HepG2 (cell line): ENCODE data around the gene KSR1. TPM values are rescaled to one million over a fixed set of nuclear protein-coding genes. Genes with fewer than 3 reads are reported as not detected.
A peak's percentile ranks its signal among the peaks of the same experiment; 100 is the strongest.

Source experiments
- ELF3 ChIP-seq: IDR thresholded peaks from 2 replicates; pipeline ENCODE4 v1.6.1; 2016; ENCODE audit warnings: missing genetic modification reagents, missing compliant biosample characterization
- GFI1 ChIP-seq: sonication (generic); formaldehyde crosslinking; IDR thresholded peaks from 2 replicates; pipeline ENCODE4 v1.5.0; 2020; ENCODE audit warnings: missing genetic modification reagents, mild to moderate bottlenecking, borderline replicate concordance
- JUND ChIP-seq: sonication (generic); formaldehyde crosslinking; IDR thresholded peaks from 2 replicates; pipeline ENCODE4 v1.8.0; 2022; ENCODE audit warnings: mild to moderate bottlenecking, missing genetic modification reagents
- KDM6A ChIP-seq: IDR thresholded peaks from 2 replicates; pipeline ENCODE4 v1.6.1; 2016; ENCODE audit warnings: low read depth
- NFRKB ChIP-seq: fragments of 450-650 bp; IDR thresholded peaks from 2 replicates; pipeline ENCODE4 v1.6.1; 2017
- NONO ChIP-seq, 2 experiments: fragments of 450-650 bp in 1 of 2; sonication (generic) in 1 of 2; formaldehyde crosslinking in 1 of 2; IDR thresholded peaks in 1 of 2; conservative IDR thresholded peaks in 1 of 2; 2 replicates each; pipeline versions ENCODE4 v1.6.1 to v1.8.0; 2017 to 2022; ENCODE audit warnings: mild to moderate bottlenecking in 1 of 2, missing genetic modification reagents in 1 of 2, moderate library complexity in 1 of 2
- POLR2A ChIP-seq, 2 experiments: IDR thresholded peaks; 2 replicates each; pipeline ENCODE4 v1.6.1; 2011; ENCODE audit warnings: low read depth in 2 of 2, low read length in 2 of 2, mild to moderate bottlenecking in 1 of 2, moderate library complexity in 1 of 2; ENCODE audit not compliant: insufficient read depth in 1 of 2
- POLR2G ChIP-seq: fragments of 200-400 bp; formaldehyde crosslinking; IDR thresholded peaks from 2 replicates; pipeline ENCODE4 v1.6.1; 2018; ENCODE audit warnings: mild to moderate bottlenecking, low read depth, low read length, moderate library complexity
- SIN3A ChIP-seq: IDR thresholded peaks from 2 replicates; pipeline ENCODE4 v1.6.1; 2011; ENCODE audit warnings: low read depth, mild to moderate bottlenecking, control low read depth, low read length, borderline replicate concordance
- TBP ChIP-seq: sonication (generic); formaldehyde crosslinking; IDR thresholded peaks from 2 replicates; pipeline ENCODE4 v1.5.0; 2020; ENCODE audit warnings: missing genetic modification reagents
- ZFP62 ChIP-seq: sonication (generic); formaldehyde crosslinking; IDR thresholded peaks from 2 replicates; pipeline ENCODE4 v1.4.0; 2020; ENCODE audit warnings: missing genetic modification reagents
- ZNF337 ChIP-seq: sonication (generic); formaldehyde crosslinking; IDR thresholded peaks from 2 replicates; pipeline ENCODE4 v1.5.1; 2020; ENCODE audit warnings: missing genetic modification reagents, low read depth, mild to moderate bottlenecking, borderline replicate concordance
- polyA plus RNA-seq, 8 experiments: library from polyadenylated mRNA; depleted of rRNA in 3 of 8; stranded (reverse) in 7 of 8; unstranded in 1 of 8; fragments of >200 nt; fragmentation: Illumina TruSeq in 4 of 8; extraction: Trizol in 4 of 8; gene quantifications; 2 replicates each; pipeline versions ENCODE4 v1.2.1 to v1.2.3, GENCODE V29; 2011 to 2016; ENCODE audit warnings: low read depth in 4 of 8, missing spikeins in 1 of 8, mixed read lengths in 1 of 8; ENCODE audit not compliant: insufficient read depth in 1 of 8
- total RNA-seq, 5 experiments: library from RNA; depleted of rRNA; stranded (reverse); fragments of >200 nt; fragmentation: Illumina TruSeq; extraction: Trizol; gene quantifications; 2 replicates each; pipeline ENCODE4 v1.2.3, GENCODE V29; 2016; ENCODE audit warnings: low read depth in 1 of 5
- TF ChIP-seq, protein P1 (sequence below), 2 experiments: fragments of 450-650 bp in 1 of 2; sonication (generic) in 1 of 2; formaldehyde crosslinking in 1 of 2; IDR thresholded peaks; 2 replicates each; pipeline versions ENCODE4 v1.6.1 to v1.8.0; 2016 to 2022; ENCODE audit warnings: antibody characterized with exemption in 1 of 2, mild to moderate bottlenecking in 1 of 2, missing genetic modification reagents in 1 of 2
- TF ChIP-seq, protein P2 (sequence below): sonication (generic); formaldehyde crosslinking; IDR thresholded peaks from 2 replicates; pipeline ENCODE4 v1.4.0; 2020; ENCODE audit warnings: missing genetic modification reagents
- TF ChIP-seq, protein P3 (sequence below): IDR thresholded peaks from 2 replicates; pipeline ENCODE4 v1.6.1; 2016; ENCODE audit warnings: missing biosample characterization, missing genetic modification reagents, low read depth
- TF ChIP-seq, protein P4 (sequence below): sonication (generic); formaldehyde crosslinking; IDR thresholded peaks from 2 replicates; pipeline ENCODE4 v1.4.0; 2020; ENCODE audit warnings: mild to moderate bottlenecking, missing genetic modification reagents

KSR1 gene
- total and polyA plus RNA-seq, 2 of the 13 experiments (the other 11 are each of a cell fraction or from before 2014, with no cell fraction given) = 10.1 to 16.6 TPM

DNA sequence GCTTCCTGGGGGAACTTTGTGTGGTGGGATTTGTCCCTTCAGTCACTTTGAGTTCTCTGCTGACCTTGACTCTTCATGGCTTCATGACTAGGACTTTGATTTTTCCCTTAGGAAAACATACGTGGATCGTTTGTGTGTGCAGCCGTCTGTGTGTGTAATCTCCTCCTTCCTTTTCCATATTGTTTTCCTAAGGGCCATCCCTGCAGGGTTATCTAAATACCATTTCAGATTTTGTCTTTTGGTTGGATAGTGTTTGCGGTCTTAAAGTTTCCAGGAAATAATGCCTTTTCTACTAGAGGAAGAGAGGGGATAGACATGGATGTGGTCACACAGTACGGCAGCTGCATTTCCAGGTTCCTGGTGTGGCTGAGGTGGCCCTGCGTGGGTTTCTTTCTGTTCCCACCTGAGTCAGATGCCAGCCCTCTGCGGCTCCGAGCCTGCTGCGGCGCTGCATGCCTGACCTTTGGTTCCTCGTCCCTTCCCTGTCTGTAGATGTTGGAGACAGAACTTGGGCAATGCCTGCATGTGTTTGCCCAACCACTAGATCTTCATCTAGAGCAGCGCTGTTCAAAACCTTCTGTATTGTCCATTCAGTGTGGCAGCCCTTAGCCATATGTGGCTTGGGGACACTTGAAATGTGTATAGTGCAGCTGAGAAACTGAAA is 102.7 kb downstream of the KSR1 start (continued):
- TF ChIP-seq, protein P1, sequence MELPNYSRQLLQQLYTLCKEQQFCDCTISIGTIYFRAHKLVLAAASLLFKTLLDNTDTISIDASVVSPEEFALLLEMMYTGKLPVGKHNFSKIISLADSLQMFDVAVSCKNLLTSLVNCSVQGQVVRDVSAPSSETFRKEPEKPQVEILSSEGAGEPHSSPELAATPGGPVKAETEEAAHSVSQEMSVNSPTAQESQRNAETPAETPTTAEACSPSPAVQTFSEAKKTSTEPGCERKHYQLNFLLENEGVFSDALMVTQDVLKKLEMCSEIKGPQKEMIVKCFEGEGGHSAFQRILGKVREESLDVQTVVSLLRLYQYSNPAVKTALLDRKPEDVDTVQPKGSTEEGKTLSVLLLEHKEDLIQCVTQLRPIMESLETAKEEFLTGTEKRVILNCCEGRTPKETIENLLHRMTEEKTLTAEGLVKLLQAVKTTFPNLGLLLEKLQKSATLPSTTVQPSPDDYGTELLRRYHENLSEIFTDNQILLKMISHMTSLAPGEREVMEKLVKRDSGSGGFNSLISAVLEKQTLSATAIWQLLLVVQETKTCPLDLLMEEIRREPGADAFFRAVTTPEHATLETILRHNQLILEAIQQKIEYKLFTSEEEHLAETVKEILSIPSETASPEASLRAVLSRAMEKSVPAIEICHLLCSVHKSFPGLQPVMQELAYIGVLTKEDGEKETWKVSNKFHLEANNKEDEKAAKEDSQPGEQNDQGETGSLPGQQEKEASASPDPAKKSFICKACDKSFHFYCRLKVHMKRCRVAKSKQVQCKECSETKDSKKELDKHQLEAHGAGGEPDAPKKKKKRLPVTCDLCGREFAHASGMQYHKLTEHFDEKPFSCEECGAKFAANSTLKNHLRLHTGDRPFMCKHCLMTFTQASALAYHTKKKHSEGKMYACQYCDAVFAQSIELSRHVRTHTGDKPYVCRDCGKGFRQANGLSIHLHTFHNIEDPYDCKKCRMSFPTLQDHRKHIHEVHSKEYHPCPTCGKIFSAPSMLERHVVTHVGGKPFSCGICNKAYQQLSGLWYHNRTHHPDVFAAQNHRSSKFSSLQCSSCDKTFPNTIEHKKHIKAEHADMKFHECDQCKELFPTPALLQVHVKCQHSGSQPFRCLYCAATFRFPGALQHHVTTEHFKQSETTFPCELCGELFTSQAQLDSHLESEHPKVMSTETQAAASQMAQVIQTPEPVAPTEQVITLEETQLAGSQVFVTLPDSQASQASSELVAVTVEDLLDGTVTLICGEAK (IDR thresholded peaks at IDR 0.05) = no peak
- TF ChIP-seq, protein P1 (CRISPR knock-in tag; IDR thresholded peaks at IDR 0.05) = no peak
- TF ChIP-seq JUND (CRISPR knock-in tag) (no peak), ZFP62 (CRISPR knock-in tag) (no peak), ZNF337 (no peak), TBP (CRISPR knock-in tag) (no peak), GFI1 (CRISPR knock-in tag) (peak; percentile 90; the same call in 1 of the 2 replicates), NFRKB (no peak), KDM6A (CRISPR knock-in tag) (peak; percentile 42; the same call in 1 of the 2 replicates), NONO (IDR thresholded peaks at IDR 0.05) (no peak), NONO (CRISPR knock-in tag; conservative IDR thresholded peaks at IDR 0.05) (peak; percentile 44; the same call in 1 of the 2 replicates), POLR2A (IDR thresholded peaks at IDR 0.05; ENCODE audit: insufficient read depth in 1 of 2, low read depth in 2 of 2, low read length in 2 of 2) (no peak), POLR2G (0 out of 2 replicates have a peak, but pooled peaks have one; percentile 24), ELF3 (CRISPR knock-in tag) (no peak; the same call in 1 of the 2 replicates), SIN3A (no peak)
- TF ChIP-seq, protein P2, sequence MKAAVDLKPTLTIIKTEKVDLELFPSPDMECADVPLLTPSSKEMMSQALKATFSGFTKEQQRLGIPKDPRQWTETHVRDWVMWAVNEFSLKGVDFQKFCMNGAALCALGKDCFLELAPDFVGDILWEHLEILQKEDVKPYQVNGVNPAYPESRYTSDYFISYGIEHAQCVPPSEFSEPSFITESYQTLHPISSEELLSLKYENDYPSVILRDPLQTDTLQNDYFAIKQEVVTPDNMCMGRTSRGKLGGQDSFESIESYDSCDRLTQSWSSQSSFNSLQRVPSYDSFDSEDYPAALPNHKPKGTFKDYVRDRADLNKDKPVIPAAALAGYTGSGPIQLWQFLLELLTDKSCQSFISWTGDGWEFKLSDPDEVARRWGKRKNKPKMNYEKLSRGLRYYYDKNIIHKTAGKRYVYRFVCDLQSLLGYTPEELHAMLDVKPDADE (CRISPR knock-in tag) = no peak
- TF ChIP-seq, protein P3, sequence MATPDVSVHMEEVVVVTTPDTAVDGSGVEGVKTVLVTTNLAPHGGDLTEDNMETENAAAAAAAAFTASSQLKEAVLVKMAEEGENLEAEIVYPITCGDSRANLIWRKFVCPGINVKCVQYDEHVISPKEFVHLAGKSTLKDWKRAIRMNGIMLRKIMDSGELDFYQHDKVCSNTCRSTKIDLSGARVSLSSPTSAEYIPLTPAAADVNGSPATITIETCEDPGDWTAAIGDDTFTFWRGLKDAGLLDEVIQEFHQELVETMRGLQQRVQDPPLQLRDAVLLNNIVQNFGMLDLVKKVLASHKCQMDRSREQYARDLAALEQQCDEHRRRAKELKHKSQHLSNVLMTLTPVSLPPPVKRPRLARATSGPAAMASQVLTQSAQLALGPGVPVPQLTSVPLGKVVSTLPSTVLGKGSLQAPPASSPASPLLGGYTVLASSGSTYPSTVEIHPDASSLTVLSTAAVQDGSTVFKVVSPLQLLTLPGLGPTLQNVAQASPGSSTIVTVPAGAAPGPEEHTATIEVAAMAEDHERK = no peak
- TF ChIP-seq, protein P4, sequence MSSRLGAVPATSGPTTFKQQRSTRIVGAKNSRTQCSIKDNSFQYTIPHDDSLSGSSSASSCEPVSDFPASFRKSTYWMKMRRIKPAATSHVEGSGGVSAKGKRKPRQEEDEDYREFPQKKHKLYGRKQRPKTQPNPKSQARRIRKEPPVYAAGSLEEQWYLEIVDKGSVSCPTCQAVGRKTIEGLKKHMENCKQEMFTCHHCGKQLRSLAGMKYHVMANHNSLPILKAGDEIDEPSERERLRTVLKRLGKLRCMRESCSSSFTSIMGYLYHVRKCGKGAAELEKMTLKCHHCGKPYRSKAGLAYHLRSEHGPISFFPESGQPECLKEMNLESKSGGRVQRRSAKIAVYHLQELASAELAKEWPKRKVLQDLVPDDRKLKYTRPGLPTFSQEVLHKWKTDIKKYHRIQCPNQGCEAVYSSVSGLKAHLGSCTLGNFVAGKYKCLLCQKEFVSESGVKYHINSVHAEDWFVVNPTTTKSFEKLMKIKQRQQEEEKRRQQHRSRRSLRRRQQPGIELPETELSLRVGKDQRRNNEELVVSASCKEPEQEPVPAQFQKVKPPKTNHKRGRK = no peak
